ENCODE measurements around the gene EXTL1.
"Not testable (repeated sequence)": the region's sequence is repeated elsewhere in the genome, so short reads cannot be mapped to it uniquely, and the experiment has no call there.

Gene EXTL1, protein sequence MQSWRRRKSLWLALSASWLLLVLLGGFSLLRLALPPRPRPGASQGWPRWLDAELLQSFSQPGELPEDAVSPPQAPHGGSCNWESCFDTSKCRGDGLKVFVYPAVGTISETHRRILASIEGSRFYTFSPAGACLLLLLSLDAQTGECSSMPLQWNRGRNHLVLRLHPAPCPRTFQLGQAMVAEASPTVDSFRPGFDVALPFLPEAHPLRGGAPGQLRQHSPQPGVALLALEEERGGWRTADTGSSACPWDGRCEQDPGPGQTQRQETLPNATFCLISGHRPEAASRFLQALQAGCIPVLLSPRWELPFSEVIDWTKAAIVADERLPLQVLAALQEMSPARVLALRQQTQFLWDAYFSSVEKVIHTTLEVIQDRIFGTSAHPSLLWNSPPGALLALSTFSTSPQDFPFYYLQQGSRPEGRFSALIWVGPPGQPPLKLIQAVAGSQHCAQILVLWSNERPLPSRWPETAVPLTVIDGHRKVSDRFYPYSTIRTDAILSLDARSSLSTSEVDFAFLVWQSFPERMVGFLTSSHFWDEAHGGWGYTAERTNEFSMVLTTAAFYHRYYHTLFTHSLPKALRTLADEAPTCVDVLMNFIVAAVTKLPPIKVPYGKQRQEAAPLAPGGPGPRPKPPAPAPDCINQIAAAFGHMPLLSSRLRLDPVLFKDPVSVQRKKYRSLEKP

DNA sequence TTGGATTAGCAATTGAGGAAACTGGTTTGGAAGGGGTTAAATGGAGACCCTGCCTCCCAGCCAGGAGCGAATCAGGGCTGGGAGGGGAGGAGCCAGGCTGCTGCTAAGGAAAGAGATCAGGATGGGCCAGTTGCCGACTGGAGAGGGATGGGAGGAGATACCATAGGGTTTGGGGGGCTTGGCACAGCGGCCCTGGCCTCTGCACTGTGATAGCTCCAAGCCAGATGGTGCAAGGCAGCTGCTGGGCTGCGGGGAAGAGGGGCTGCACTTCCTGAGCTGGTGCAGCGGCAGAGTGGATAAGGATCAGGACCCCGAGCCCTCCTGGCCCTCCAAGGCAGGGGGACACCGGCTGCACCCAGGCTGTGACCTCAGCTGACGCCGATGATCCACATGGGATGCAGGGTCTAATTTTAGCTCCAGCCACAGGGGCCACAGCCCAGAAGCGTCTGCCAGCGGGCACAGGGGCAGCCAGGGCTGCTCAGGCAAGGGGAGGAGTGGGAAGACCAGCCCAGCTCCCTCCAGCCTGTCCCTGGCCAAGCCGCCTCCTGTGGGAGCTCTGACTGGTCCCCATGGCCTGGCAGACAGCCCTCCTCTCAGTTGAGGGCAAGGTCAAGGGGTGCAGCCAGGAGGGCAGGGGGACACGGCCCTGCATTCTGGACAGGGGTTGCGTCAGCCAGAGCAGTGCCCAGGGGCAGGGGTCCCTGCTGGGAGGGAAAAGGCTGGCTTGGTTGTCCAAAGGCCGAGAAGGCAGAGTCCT is at the start of gene EXTL1:
Gene EXTL1 (plus strand): TSS at position 129 of the 757 bp plus-strand sequence. CDS start 872 bp downstream, outside the sequence.
- DNase-seq (ENCODE audit: low read depth in 2 of 2), result no peak

DNA sequence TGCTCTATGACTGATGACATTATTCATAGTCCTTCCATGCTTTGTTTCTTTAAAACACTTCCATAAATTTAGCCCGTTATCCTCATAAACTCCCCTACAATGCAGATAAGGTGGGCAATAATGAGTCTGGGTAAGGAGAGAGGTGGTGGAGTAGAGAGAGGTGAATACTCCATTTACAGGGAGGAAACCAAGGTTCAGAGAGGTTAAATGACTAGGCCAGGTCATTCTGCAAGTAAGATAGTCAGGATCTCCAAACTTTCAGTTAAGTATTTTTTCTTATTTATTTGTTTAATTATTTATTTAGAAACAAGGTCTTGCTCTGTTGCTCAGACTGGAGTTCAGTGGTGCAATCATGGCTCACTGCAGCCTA is 49.8 kb upstream of the EXTL1 start:
- DNase-seq (ENCODE audit: low read depth in 2 of 2), result no peak

DNA sequence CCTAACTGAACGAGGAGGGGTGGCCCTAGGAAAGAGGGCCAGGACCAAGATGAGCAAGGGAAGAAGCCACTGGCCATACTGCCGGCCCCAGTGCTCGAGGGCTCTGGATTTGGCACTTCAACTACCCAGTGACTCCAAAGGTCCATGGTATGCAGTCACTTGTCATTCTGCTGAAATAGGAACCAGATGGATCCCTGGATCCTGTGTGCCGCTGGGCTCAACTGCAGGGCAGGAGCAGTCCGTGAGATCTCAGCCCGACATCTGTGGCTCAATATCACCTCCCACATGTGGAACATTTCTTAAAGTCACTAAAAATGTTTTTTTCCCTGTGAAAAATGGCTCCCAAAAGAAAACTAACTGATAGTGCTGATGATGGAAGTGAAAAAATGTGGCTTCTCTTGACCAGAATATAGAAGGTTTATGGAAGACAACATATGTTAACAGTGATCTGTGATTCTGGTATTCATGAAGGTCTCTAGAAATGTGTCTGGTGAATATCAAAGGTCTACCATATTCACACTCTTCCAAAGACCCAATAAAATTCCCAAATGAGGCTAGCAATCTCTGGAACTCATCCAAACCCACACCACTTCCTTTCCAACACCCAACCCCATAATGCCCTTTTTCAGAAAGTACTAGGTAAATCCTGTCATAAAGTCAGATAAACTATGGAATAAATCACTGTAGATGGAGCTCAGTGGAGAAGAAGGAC is 47.8 kb upstream of the EXTL1 start:
- no peak for DNase-seq (ENCODE audit: low read depth in 2 of 2)

DNA sequence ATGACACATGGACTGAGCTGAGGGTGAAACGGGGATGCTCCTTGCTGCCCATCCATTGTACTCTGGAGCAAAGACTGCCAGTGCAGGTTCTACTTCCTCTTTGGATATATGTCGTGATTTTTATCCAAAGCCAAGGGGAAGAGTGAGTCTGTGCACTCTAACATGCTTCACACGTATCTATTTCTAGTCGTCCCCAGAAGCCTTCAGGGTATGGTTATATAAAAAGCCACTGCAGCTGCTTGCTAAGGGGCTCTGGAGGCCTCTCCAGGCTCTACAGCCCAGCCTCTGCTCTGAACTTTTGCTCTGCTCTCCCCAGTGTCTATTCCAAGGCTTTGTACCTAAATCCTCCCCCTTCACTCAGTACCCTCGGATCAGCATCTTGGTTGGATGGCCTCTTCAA is 43.8 kb upstream of the EXTL1 start:
- DNase-seq (ENCODE audit: low read depth in 2 of 2), result no peak

DNA sequence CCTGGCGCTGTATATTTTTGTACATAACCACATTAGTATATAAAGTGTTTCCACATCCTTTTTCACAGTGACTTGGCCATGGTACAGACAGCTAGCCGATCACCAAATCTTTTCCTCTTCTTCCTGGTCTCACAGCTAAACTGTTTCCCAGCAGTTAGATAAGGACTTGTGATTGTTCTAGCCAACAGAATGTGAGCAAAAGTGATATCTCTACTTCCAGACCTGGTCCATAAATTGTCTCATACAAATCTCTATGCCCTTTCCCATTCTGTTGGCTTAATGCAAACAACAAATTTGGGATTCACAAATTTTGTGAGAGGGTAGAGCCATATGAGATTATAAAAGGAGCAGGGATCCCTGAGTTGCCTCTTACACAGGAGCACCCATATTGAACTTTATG is 43.2 kb upstream of the EXTL1 start:
- DNase-seq (ENCODE audit: low read depth in 2 of 2), result no peak

DNA sequence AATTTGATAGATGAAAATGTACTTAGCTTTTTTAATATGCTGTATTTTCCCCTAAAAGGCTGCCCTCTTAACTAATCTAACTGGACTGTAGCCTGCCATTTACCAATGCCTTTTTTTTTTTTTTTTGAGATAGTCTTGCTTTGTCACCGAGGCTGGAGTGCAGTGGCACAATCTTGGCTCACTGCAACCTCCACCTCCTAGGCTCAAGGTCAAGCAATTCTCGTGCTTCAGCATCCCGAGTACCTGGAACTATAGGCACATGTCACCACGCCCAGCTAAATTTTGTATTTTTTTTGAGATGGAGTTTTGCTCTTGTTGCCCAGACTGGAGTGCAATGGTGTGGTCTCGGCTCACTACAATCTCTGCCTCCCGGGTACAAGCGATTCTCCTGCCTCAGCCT is 42.4 kb upstream of the EXTL1 start:
- no peak for DNase-seq (ENCODE audit: low read depth in 2 of 2)

DNA sequence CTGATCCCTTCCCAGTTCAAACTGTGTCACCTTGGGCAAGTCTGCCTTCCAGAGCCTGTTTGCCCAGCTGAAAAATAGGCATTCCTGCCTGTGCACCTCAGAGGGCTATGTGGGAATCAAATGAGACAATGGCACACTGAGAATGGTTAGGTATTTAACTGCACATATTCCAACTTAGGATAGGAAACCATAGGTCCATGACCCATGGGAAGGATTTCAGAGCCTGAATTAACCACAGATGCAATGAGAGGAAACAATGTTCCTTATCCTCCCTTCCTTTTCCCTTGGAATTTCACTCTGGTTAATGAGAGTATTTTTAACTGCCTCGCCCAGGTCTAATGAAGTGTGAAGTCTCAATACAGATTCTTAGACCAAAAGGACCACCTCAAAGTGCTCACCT is 36.4 kb upstream of the EXTL1 start:
- DNase-seq (ENCODE audit: low read depth in 2 of 2), result no peak

DNA sequence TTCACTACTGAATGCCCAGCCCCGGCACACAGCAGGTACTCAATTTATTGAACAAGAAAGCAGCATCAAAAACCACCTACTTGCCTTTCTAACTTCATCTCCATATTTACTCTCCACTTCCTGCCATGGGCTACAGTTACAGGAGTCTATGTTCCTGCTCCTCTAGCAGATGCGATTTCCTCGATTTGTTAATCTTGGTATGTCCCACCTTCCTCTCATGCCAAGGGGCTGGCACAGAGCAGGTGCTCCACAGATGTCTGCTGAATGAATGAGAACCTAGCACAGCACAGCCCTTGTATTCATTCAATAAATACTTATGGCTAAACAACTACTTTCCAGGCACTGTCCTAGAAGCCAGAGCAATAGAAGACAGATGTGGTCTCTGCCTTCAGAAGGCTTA is 35.9 kb upstream of the EXTL1 start:
- DNase-seq (ENCODE audit: low read depth in 2 of 2), result no peak

DNA sequence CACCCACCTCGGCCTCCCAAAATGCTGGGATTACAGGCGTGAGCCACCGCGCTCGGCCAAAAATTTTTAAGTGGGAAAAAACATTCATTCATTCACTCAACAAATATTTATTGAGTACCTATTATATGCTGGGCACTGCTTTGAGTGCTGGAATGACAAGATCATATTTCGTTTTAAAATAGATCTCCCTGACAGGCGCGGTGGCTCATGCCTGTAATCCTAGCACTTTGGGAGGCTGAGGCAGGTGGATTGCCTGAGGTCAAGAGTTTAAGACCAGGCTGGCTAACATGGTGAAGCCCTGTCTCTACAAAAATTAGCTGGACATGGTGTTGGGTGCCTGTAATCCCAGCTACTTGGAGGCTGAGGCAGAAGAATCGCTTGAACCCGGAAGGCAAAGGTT is 34.8 kb upstream of the EXTL1 start:
- not testable (repeated sequence) for DNase-seq (ENCODE audit: low read depth in 2 of 2)

DNA sequence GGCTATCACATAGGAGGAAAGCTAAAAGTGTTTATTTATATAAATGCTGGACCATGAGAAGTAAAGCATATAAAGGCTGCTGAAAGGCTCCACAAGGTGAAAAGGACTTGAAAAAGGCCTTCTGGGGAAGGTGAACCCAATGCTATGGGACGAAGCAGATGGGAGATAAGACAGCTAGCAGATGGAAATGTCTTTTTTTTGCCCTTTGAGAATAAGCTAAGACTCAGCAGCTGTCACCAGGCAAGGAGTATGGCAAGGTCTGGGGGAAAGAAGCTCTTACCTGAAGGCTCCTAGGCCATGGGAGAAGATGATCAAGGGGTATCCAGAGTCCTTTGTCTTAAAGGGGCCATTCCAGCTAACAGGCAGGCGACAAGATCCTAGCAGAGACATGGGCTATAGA is 33.6 kb upstream of the EXTL1 start:
- no peak for DNase-seq (ENCODE audit: low read depth in 2 of 2)

DNA sequence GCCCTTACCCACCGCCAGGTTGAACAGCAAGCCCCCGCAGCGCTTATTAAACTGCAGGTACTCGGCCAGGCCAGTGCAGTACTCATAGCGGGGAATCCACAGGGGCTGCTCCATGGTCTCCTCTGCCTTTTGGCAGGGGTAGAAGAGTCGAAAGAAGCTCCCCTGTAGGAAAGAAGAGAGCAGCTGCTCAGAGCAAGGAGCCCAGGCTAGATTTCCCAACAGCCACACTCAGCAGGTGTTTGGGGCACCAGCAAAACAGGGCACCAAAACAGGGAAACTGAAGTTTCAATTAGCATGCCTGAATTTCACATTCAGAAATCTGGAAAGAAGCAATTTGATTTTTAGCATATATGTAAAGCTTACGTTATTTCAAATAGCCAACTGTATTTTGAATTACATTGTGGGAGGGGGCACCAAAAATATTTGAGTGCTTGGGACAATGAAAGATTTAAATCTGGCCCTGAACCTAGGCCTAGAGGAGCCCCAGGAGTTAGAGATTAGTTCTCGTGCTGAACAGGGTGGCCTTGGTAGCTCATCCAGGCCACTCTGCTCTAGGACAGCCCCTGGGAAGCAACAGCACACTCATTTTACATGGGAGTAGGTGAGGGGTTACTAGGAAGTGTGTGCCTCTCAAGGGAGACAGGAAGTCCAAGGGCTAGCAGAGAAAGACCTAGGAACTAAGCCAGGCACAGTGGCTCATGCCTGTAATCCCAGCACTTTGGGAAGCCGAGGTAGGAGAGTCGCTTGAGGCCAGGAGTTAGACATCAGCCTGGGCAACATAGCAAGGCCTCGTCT is 31.9 kb upstream of the EXTL1 start:
- DNase-seq (ENCODE audit: low read depth in 2 of 2), result no peak

DNA sequence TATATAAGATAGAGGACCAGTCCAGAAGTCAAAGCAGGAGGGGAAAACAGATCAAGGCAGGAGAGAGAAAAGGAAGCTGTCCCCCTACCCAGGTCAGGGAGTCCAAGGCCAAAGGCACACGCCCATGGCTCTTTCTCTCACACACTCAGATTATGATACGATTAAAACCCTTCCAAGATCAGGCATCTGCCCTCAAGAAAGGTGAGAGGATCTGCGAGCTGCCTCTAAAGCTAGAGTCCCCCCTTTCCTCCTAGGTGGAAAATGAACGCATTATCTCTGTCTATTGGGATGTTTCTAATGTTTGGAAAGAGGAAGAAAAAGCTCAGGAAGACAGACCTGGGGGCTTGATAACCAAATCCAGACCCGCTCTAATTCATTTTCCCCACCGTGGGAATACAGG is 31.3 kb upstream of the EXTL1 start:
- no peak for DNase-seq (ENCODE audit: low read depth in 2 of 2)

DNA sequence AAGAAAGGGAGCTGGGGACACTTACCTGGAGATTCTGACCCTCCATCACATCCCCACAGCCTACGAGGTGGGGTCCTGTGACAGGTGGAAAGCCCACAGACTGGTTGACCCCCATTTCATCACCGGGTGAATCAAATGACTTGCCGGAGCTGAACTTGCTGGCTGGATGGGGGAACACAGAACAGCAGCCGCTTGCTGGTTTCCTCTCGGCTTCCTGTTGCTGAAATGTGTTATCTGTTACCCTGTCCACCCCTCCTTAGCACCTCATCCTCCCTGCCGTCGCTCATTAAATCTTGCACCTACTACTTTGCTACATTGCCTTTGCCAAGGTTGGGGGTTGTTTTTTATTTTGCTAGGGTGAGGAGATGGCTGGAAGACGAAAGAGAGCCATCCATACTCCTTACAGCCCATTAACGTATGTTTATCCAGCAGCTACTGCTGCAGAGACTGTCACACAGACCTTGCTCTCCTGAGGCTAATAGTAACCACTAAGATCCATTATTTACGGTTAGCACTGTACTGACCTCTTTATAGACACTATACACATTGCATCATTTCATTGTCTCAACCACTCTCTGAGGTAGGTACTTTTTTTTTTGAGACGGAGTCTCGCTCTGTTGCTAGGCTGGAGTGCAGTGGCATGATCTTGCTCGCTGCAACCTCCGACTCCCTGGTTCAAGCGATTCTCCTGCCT is 30.7 kb upstream of the EXTL1 start:
- DNase-seq (ENCODE audit: low read depth in 2 of 2), result peak; percentile 12 to 30

DNA sequence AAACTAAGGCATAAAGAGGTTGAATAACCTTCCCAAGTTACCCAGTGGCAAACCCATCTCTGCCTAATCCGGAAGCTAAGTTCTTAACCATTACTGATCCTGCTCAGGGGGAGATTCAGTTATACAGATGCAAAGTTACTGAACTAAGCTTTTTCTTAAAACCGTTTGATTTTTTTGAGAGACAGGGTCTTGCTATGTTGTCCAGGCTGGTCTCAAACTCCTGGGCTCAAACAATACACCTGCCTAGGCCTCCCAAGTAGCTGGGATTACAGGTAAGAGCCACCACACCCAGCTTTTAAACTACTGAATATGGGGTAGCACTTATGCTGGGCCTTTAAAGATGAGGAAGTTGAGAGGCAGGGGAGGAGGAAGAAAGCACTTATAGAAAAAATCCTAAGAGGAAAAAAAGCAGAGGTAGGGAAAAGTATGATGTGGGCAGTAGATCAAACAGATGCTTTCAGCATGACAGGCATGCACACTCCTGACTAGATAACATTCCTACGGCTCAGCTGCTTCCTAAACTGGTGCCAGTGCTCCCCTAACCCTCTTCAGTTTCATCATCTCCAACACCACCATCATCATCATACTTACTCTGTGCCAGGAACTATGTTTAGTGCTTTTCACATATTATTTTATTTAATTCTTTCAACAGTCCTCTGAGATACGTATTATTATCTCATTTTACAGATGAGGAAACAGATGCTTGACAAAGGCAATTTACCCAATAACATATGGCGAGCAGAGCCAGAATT is 29.5 kb upstream of the EXTL1 start:
- DNase-seq (ENCODE audit: low read depth in 2 of 2), result no peak

DNA sequence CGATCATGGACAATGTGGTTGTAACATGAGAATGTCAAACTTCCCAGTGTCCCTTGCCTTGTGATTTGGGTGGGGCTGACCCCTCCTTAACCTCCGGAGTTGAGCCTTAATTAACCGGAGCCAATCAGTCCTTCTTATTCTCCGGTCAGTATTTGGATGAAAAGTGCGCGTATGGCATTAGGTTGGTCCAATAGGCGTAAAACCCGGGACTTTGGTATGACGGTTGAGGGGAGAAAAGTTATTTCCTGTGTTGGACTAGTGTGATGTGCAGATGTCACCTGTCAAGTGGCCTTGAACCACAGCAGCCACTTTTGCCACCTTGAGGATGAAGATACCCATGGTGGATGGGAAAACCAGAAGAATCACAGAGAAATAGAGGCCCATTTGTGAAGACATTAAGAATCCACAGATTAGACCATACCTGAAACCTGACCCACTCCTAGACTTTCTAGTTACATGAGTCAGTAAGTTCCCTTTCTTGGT is 28.8 kb upstream of the EXTL1 start:
- DNase-seq (ENCODE audit: low read depth in 2 of 2), result no peak

DNA sequence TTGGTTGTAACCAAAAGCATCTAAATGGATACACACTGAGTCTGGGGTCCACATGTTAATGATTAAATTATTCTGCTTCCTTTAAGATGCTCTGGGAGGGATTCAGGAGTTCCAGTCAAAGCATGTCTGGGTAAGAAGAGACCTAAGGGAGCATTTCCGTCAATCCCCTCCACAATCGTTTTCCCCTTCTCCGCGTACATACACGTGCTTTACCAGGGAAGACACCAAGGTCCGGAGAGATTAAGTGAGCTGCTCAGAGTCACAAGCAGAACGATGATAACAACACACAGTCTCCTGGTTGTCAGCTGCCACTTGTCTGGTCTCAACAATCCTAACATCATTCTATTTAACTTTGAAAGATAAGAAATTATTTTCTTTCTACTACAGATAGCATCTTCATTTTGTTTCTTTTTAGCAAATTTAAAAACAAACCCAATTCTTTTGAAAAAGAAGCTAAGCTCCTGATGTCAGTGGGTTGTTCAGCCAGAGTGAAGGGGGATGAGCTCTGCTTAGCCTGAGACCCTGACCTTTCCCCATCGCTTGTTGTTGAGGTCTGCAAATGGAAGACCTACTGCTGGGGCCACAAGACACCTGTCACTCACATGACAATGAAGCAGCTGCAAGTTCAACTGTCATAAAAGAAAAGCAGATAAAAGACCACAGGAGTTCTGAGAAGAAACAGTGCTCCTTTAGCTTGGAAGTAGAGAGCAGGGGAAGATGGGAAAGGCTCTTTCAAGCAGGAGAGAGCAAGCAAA is 28.2 kb upstream of the EXTL1 start:
- DNase-seq (ENCODE audit: low read depth in 2 of 2), result no peak

DNA sequence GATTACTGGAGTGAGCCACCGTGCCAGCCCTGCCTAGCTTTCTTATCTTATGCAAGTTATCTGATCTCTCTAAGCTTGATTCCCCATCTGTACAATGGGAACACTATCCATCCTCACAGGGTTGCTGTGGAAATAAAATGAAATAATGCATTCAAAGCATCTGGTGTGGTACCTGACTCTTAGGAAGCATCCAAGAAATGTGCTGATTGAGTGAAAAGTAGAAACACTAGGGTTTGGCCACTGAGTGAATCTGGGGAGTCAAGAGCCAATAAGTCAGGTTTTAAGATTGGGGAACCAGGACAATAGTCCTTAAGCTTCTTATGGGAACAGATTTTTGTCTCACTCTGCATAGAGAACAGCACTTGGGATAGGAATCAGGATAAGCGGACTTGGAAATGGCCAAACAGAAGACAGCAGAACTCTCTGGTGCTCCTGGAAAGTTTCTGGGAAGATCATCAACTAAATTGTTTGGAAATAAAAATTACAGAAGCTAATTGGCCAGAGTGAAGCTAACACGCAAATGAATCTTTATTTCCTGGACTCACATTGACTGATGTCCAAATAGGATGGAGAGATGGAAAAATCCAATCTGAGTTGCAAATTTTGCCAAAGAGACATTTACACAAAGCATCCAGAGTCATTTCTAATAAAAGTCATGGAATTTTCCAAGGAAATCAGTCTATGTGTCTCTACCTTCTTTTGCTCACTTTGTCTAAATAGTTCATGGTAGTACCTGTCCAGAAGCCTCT is 27.0 kb upstream of the EXTL1 start:
- DNase-seq (ENCODE audit: low read depth in 2 of 2), result no peak

All from stimulated activated CD8-positive, alpha-beta memory T cell treated with anti-CD3 and anti-CD28 coated beads, Interleukin-15, amount 100 ng/mL, for 48 hours (primary cell).